ENCODE results near the gene PTPRK.
A peak's percentile ranks its signal among the peaks of the same experiment; 100 is the strongest.

PTPRK gene

DNA sequence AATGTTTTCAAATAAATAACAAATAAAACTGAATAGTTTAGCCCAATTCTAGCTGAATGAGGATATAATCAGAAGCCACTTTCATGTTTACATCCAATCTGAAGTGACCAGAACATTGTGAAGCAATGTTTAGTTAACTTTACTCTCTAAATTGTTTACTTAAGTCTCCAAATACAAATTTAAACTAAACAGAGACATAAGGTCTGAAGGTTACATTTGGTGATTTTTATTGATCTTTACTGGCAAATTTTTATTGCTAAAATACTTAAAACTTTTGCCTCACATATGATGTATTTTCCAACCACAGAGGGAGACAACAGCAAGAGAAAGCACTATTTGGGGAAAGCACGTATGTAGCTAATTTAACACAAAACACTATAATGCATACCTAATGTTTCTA, 512.7 kb downstream of the PTPRK start:
- Histone ChIP-seq H3K18ac (ENCODE audit: low read depth in 1 of 2, low read length in 2 of 2) (no peak overlapping the region), H3K27ac (ENCODE audit: low read length, poor library complexity, severe bottlenecking) (no peak overlapping the region), H3K36me3 (ENCODE audit: control insufficient read depth in 1 of 2, insufficient read depth in 2 of 2, low read depth in 1 of 2, low read length in 2 of 2) (no peaks in the 10 kb centered on the region), H2AK5ac (ENCODE audit: low read length, severe bottlenecking) (no peak overlapping the region), H4K91ac (ENCODE audit: low read length) (no peak overlapping the region), H3K9me3 (ENCODE audit: control insufficient read depth, low read length) (no peaks in the 10 kb centered on the region), H3K79me1 (replicated peaks; ENCODE audit: low read length, poor library complexity, severe bottlenecking) (no peaks in the 10 kb centered on the region), H3K4me1 (ENCODE audit: control insufficient read depth, insufficient read depth, low read depth, low read length) (no peaks in the 10 kb centered on the region), H3K4ac (ENCODE audit: low read depth in 1 of 2, low read length in 2 of 2) (no peak overlapping the region), H4K8ac (ENCODE audit: low read length) (no peak overlapping the region), H3K23ac (ENCODE audit: low read length in 2 of 2) (no peak overlapping the region), H2AFZ (ENCODE audit: low read depth, low read length) (no peak overlapping the region), H3K4me2 (ENCODE audit: low read length, poor library complexity, severe bottlenecking) (no peak overlapping the region), H2BK15ac (ENCODE audit: low read depth, poor library complexity, severe bottlenecking) (no peak overlapping the region), H2BK12ac (ENCODE audit: low read length in 2 of 2) (no peak overlapping the region), H3K9ac (ENCODE audit: low read length) (no peak overlapping the region), H2BK5ac (ENCODE audit: low read depth, low read length, poor library complexity, severe bottlenecking) (no peak overlapping the region), H3K4me3 (ENCODE audit: insufficient read depth in 1 of 2, low read depth in 1 of 2, low read length in 2 of 2) (no peak overlapping the region), H3K27me3 (ENCODE audit: control insufficient read depth in 1 of 2, insufficient read depth in 1 of 2, low read length in 2 of 2) (no peaks in the 10 kb centered on the region), H3K14ac (ENCODE audit: low read length in 2 of 2) (no peak overlapping the region), H2BK120ac (ENCODE audit: low read depth, low read length) (no peak overlapping the region)
- peak; percentile 30 for DNase-seq
- WGBS, result no CpG with 5 or more reads among the region's 1 CpG

DNA sequence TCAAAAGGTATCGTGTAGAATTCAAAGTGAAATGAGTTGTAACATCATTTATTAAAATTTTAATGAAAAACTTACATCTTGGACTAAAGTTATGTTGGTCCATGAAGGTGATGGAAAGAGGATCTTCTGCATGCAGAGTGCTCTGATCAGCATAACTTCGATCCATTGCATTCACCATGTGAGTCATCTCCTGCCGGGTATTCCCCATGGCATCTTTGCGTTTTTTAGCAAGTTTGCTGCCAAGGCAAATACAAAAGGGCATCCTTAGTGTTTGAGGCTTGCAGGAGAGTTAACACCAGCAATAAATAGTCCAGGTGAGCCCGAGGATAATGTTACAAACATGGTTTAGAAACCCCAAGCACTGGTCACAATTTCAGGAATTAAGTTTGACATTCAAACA, 515.4 kb downstream of the PTPRK start:
- no peak overlapping the region for H3K9ac ChIP-seq (ENCODE audit: low read length)
- no peak overlapping the region for H3K4me2 ChIP-seq (ENCODE audit: low read length, poor library complexity, severe bottlenecking)
- H3K27ac ChIP-seq (ENCODE audit: low read length, poor library complexity, severe bottlenecking), result no peak overlapping the region
- H2BK12ac ChIP-seq (ENCODE audit: low read length in 2 of 2), result no peak overlapping the region
- 96% methylated on average over 3 of the region's 5 CpGs for WGBS
- no peaks in the 10 kb centered on the region for H3K27me3 ChIP-seq (ENCODE audit: control insufficient read depth in 1 of 2, insufficient read depth in 1 of 2, low read length in 2 of 2)
- H3K23ac ChIP-seq (ENCODE audit: low read length in 2 of 2), result no peak overlapping the region
- no peak for DNase-seq
- H2BK5ac ChIP-seq (ENCODE audit: low read depth, low read length, poor library complexity, severe bottlenecking), result no peak overlapping the region
- H3K79me1 ChIP-seq (replicated peaks; ENCODE audit: low read length, poor library complexity, severe bottlenecking), result no peaks in the 10 kb centered on the region
- no peak overlapping the region for H2AFZ ChIP-seq (ENCODE audit: low read depth, low read length)
- no peak overlapping the region for H3K18ac ChIP-seq (ENCODE audit: low read depth in 1 of 2, low read length in 2 of 2)
- H3K4me3 ChIP-seq (ENCODE audit: insufficient read depth in 1 of 2, low read depth in 1 of 2, low read length in 2 of 2), result no peak overlapping the region
- H3K14ac ChIP-seq (ENCODE audit: low read length in 2 of 2), result no peak overlapping the region
- H3K9me3 ChIP-seq (ENCODE audit: control insufficient read depth, low read length), result no peaks in the 10 kb centered on the region
- no peak overlapping the region for H3K4ac ChIP-seq (ENCODE audit: low read depth in 1 of 2, low read length in 2 of 2)
- no peaks in the 10 kb centered on the region for H3K4me1 ChIP-seq (ENCODE audit: control insufficient read depth, insufficient read depth, low read depth, low read length)
- H4K8ac ChIP-seq (ENCODE audit: low read length), result no peak overlapping the region
- H4K91ac ChIP-seq (ENCODE audit: low read length), result no peak overlapping the region
- H2BK120ac ChIP-seq (ENCODE audit: low read depth, low read length), result no peak overlapping the region
- H3K36me3 ChIP-seq (ENCODE audit: control insufficient read depth in 1 of 2, insufficient read depth in 2 of 2, low read depth in 1 of 2, low read length in 2 of 2), result no peaks in the 10 kb centered on the region
- H2BK15ac ChIP-seq (ENCODE audit: low read depth, poor library complexity, severe bottlenecking), result no peak overlapping the region
- H2AK5ac ChIP-seq (ENCODE audit: low read length, severe bottlenecking), result no peak overlapping the region

DNA sequence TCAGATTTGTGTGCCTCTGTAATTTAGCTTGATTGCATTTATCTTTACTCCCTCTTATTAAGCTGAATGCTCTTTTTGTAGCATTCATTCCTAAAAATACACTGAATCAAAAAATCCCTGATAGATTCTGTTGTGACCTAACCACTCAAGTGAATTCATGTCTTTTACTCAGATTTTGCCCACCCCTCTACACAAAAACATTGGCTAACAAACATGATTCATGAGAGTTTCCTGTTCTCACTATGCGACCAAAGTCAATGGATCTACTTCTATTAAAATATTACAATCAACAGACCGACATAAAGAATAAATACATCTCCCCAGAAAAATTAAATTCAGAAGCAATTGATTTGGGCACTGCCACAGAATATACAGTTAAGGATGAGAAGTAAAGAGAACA, 520.0 kb downstream of the PTPRK start:
- no peaks in the 10 kb centered on the region for H3K4me1 ChIP-seq (ENCODE audit: control insufficient read depth, insufficient read depth, low read depth, low read length)
- no peak overlapping the region for H3K4me2 ChIP-seq (ENCODE audit: low read length, poor library complexity, severe bottlenecking)
- 94% methylated on average over 1 of the region's 2 CpGs for WGBS
- no peak overlapping the region for H2BK120ac ChIP-seq (ENCODE audit: low read depth, low read length)
- no peak overlapping the region for H3K27ac ChIP-seq (ENCODE audit: low read length, poor library complexity, severe bottlenecking)
- no peak overlapping the region for H2BK15ac ChIP-seq (ENCODE audit: low read depth, poor library complexity, severe bottlenecking)
- no peak overlapping the region for H3K4ac ChIP-seq (ENCODE audit: low read depth in 1 of 2, low read length in 2 of 2)
- no peaks in the 10 kb centered on the region for H3K36me3 ChIP-seq (ENCODE audit: control insufficient read depth in 1 of 2, insufficient read depth in 2 of 2, low read depth in 1 of 2, low read length in 2 of 2)
- no peak overlapping the region for H2AFZ ChIP-seq (ENCODE audit: low read depth, low read length)
- no peaks in the 10 kb centered on the region for H3K9me3 ChIP-seq (ENCODE audit: control insufficient read depth, low read length)
- H3K79me1 ChIP-seq (replicated peaks; ENCODE audit: low read length, poor library complexity, severe bottlenecking), result no peaks in the 10 kb centered on the region
- H2BK5ac ChIP-seq (ENCODE audit: low read depth, low read length, poor library complexity, severe bottlenecking), result no peak overlapping the region
- H2BK12ac ChIP-seq (ENCODE audit: low read length in 2 of 2), result no peak overlapping the region
- H3K14ac ChIP-seq (ENCODE audit: low read length in 2 of 2), result no peak overlapping the region
- no peak overlapping the region for H4K8ac ChIP-seq (ENCODE audit: low read length)
- H3K9ac ChIP-seq (ENCODE audit: low read length), result no peak overlapping the region
- no peak overlapping the region for H3K23ac ChIP-seq (ENCODE audit: low read length in 2 of 2)
- H4K91ac ChIP-seq (ENCODE audit: low read length), result no peak overlapping the region
- DNase-seq, result no peak
- no peak overlapping the region for H3K18ac ChIP-seq (ENCODE audit: low read depth in 1 of 2, low read length in 2 of 2)
- H2AK5ac ChIP-seq (ENCODE audit: low read length, severe bottlenecking), result no peak overlapping the region
- no peak overlapping the region for H3K4me3 ChIP-seq (ENCODE audit: insufficient read depth in 1 of 2, low read depth in 1 of 2, low read length in 2 of 2)
- H3K27me3 ChIP-seq (ENCODE audit: control insufficient read depth in 1 of 2, insufficient read depth in 1 of 2, low read length in 2 of 2), result no peaks in the 10 kb centered on the region

DNA sequence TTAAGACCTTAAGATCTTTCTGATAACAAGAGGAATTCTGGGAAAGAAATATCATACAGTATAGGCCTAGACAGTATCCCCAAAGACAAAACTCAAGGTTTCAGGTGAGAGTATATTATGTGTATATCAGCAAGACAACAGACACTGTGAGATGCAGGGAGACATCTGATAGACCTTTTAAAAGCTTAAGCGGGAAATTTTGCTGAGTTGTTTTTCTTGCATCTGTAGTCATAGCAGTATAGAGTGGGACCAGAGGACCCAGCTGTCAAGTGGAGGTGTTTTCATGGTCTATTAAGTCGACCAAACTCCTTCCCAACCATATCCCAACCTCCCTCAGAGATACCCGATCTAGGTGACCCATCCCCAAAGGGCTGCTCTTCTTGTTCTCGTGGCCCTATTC, 521.4 kb downstream of the PTPRK start:
- H3K14ac ChIP-seq (ENCODE audit: low read length in 2 of 2), result no peak overlapping the region
- no peak overlapping the region for H2BK15ac ChIP-seq (ENCODE audit: low read depth, poor library complexity, severe bottlenecking)
- no peak overlapping the region for H2BK120ac ChIP-seq (ENCODE audit: low read depth, low read length)
- H3K4ac ChIP-seq (ENCODE audit: low read depth in 1 of 2, low read length in 2 of 2), result no peak overlapping the region
- no peaks in the 10 kb centered on the region for H3K79me1 ChIP-seq (replicated peaks; ENCODE audit: low read length, poor library complexity, severe bottlenecking)
- no peak overlapping the region for H3K23ac ChIP-seq (ENCODE audit: low read length in 2 of 2)
- no peak overlapping the region for H3K4me3 ChIP-seq (ENCODE audit: insufficient read depth in 1 of 2, low read depth in 1 of 2, low read length in 2 of 2)
- no peaks in the 10 kb centered on the region for H3K27me3 ChIP-seq (ENCODE audit: control insufficient read depth in 1 of 2, insufficient read depth in 1 of 2, low read length in 2 of 2)
- no peaks in the 10 kb centered on the region for H3K36me3 ChIP-seq (ENCODE audit: control insufficient read depth in 1 of 2, insufficient read depth in 2 of 2, low read depth in 1 of 2, low read length in 2 of 2)
- H4K8ac ChIP-seq (ENCODE audit: low read length), result no peak overlapping the region
- H2AFZ ChIP-seq (ENCODE audit: low read depth, low read length), result no peak overlapping the region
- no peak overlapping the region for H3K4me2 ChIP-seq (ENCODE audit: low read length, poor library complexity, severe bottlenecking)
- no peaks in the 10 kb centered on the region for H3K4me1 ChIP-seq (ENCODE audit: control insufficient read depth, insufficient read depth, low read depth, low read length)
- no peaks in the 10 kb centered on the region for H3K9me3 ChIP-seq (ENCODE audit: control insufficient read depth, low read length)
- no peak overlapping the region for H2BK12ac ChIP-seq (ENCODE audit: low read length in 2 of 2)
- no peak overlapping the region for H3K18ac ChIP-seq (ENCODE audit: low read depth in 1 of 2, low read length in 2 of 2)
- no peak for DNase-seq
- no peak overlapping the region for H3K9ac ChIP-seq (ENCODE audit: low read length)
- WGBS, result 93% methylated on average over 4 of the region's 4 CpGs
- no peak overlapping the region for H4K91ac ChIP-seq (ENCODE audit: low read length)
- no peak overlapping the region for H2AK5ac ChIP-seq (ENCODE audit: low read length, severe bottlenecking)
- no peak overlapping the region for H2BK5ac ChIP-seq (ENCODE audit: low read depth, low read length, poor library complexity, severe bottlenecking)
- no peak overlapping the region for H3K27ac ChIP-seq (ENCODE audit: low read length, poor library complexity, severe bottlenecking)
